HS-5 (cell line): Measurements from ENCODE around the gene GAPVD1.
"Not testable (repeated sequence)": the region's sequence is repeated elsewhere in the genome, so short reads cannot be mapped to it uniquely, and the experiment has no call there.

Experiments
- DNase-seq: peaks from one replicate; pipeline ENCODE4 v3.0.0-alpha.2; 2012; ENCODE audit warnings: low read depth

Gene GAPVD1

GRCh38 chr9:125374443-125375309 lies 113.0 kb downstream of the GAPVD1 start:
- peak; percentile 20 for DNase-seq

- no peak for DNase-seq
Observed at GRCh38 chr9:125375820-125376219, 114.2 kb downstream of the GAPVD1 start.

GRCh38 chr9:125376261-125377226 lies 114.9 kb downstream of the GAPVD1 start:
- no peak for DNase-seq

DNA sequence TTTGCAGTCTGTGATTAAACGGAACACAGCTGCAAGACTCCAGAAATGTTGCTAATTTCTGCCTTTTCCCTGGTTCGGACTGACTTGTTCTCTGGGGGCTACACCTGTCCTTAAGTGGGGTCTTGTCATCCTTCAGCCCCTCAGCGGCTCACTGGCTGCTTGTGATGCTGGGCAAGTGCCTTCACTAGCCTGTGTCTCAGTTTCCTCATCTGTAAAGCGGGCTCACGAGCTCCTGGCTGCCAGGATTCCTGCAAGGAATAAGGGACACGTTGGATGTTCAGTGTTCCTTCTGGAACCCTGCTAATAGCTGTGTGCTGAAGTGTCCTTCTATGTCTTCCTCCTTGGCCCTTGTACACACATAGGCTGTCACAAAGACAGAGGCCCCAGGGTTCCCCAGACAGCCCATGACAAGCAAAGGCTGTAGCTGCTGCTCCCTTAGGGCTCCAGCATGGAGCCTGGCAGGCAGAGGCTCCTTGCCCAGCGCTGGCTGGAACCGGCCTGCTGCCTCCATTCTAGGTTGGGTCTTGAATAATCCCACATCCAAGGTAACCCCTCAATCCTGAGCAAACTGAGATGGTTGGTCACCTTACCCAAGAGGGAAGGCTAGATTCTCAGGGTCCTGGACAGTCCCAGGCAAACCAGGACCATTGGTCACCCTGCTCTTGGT lies 116.1 kb downstream of the GAPVD1 start:
- DNase-seq: no peak

- no peak for DNase-seq
Observed at GRCh38 chr9:125378778-125379177, 117.2 kb downstream of the GAPVD1 start.

DNA sequence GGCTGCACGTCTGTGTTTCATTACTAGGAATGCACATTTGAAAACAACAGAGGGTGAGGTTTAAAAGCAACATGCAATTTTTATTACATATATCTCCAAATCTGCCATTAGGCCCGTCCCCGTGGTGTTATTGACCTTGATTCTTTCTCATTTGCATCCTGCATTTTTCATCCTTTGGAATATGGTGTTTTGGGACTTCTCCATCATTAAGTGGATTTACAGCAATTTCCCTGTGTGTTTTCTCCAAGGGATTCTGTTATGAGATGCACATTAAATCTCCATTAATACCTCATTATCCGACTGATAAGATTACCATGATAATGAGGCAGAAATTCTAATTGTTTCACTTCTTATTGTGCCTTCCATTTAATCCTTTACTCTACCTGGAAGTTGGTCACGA lies 117.6 kb downstream of the GAPVD1 start:
- no peak for DNase-seq

DNA sequence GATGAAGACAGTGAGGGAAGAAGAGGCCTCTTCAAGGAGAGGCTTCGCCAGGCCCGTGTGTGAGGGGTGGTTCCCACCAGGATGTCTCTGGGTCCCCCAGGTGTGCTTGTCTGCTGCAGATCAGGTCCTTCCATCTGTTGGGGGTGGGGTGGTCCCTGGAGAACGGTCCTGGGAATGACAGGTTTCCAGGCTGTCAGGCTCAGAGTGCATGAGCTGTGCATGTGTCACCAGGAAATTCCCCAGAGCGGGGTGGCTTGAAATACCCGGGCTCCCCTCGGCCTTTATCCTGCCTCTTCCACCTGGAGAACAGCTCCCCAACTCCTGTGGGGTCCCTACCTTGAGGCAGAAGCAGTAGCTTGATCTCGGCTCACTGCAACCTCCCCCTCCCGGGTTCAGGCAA lies 118.8 kb downstream of the GAPVD1 start:
- DNase-seq: no peak

DNA sequence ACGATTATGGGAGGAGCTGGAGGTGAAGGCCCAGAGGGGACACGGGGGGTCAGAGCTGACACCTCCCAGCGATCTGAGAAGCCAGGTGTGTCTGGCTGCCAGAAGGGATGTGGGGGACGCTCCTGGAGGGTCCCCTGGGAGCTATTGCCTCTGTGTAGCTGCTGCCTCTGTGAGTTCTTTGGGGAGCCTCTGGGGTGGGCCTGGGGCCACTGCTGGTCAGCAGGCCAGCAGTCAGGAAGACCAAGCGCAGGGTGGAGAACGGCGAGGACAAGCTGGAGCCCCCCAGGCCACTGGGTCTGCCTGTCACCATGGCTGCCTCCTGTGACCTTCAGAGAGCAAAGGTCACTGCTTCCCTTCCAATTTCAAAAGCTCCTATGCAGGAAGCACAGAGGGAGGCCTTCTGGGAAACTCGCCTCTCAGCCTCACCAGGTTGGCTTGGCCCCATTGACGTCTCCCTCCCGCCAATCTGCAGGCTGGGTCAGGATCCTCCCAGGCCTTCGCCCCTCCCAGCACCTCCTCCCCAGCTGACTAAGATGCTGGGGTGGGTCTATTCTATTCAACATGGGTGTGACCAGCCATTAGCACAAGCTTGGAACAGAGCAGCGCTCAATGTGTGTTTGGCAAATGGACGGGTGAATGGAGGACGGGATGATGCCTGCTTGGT lies 126.4 kb downstream of the GAPVD1 start:
- DNase-seq: no peak

GRCh38 chr9:125388978-125389377 lies 127.4 kb downstream of the GAPVD1 start:
- no peak for DNase-seq

- no peak for DNase-seq
Observed at GRCh38 chr9:125391704-125392103, 130.1 kb downstream of the GAPVD1 start.

DNA sequence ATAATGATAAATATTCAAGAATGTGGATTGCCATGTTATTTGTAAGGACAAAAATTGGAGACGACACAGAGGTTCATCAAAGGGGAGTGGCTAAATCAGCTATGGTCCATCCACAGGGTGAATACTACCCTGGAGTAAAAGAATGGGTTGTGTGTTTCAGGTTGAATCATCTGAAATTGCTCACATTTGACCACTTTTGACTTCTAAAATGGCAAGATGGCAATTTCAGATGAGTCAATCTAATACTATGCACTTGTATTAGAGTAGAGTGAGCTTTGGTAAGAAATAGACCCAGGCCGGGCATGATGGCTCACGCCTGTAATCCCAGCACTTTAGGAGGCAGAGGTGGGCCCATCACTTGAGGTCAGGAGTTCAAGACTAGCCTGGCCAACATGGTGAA lies 131.8 kb downstream of the GAPVD1 start:
- peak; percentile 37 for DNase-seq

DNA sequence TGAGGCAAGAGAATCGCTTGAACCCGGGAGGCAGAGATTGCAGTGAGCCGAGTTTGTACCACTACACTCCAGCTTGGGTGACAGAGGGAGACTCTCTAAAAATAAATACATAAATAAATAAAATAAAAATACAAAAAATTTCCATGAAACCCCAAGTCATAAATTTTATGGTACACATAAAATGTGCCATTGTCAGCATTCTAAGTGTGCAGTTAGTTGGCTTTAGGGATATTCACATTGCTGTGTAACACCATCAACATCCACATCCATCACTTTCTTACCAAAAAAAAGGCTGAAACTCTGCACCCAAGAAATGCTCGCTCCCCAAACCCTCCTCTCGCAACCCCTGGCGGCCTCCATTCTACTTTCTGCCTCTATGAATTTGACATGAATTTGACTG lies 135.2 kb downstream of the GAPVD1 start:
- DNase-seq: no peak

DNA sequence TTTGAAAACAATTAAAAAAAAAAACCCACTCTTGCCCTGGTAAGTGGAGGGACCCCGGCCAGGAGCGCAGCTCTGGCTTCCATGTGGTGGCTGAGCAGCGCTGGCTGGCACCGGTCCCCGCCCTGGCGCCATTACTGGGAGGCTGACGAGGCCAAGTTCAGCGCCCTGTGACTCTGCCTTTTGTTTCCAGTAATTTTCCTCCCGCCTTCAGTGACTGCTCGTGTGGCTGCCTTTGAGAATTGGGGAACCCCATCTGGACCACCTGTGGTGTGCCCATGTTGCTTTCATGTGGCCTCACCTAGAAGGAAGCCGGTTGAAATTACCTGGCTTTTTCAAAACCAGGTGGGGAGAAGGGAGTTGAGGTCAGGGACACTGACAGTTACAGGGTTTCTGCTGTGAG lies 136.1 kb downstream of the GAPVD1 start:
- no peak for DNase-seq

GRCh38 chr9:125398243-125398642 lies 136.6 kb downstream of the GAPVD1 start:
- DNase-seq: no peak

DNA sequence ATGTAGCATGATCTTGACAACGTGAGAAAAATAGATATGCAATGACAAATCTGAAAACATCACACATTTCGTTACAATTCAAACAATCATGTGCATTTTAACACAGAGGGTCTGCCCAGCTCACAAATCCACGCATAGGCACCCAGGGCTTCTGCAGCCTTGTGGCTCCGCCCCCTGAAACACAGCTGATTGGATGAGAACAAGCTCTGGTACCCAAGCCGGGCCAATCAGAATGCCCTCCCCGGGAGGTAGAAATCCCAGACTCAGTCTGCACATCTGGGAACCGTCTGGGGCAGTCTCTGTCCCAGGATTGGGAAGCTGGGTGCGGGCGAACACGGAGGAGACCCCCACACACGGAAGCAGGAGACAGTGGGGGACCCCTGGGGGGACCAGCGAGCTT lies 137.5 kb downstream of the GAPVD1 start:
- DNase-seq: no peak

DNA sequence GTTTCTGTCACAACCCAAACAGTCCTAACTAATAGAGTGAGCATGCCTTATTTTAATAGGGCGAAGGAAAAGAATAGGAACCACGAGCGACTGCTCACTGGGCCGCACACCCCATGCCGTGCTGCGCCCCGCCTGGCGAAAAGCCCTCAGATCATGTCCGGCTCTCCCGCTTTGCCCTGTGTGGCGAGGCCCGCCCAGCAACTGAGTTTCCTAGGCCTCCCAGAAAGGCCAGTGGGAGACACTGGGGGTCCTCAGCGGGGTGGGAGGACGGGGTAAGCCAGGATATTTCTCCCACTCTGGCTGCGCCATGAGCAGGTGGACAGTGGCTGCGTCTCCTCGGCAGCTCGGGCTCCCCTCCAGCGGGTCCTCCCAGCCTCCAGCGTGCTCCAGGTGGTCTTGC lies 138.0 kb downstream of the GAPVD1 start:
- no peak for DNase-seq

GRCh38 chr9:125400232-125400631 lies 138.6 kb downstream of the GAPVD1 start:
- DNase-seq: not testable (repeated sequence)

- DNase-seq: no peak
Observed at GRCh38 chr9:125400725-125401716, 139.4 kb downstream of the GAPVD1 start.

- DNase-seq: no peak
Observed at GRCh38 chr9:125404733-125405132, 143.1 kb downstream of the GAPVD1 start.
